GM21529 (cell line): ENCODE data around the gene ADAD2.

Experiments used
- ATAC-seq: cut with Tn5 transposase; IDR thresholded peaks from one replicate; pipeline ENCODE4 v1.9.1; 2021; ENCODE audit not compliant: unreplicated experiment

Gene ADAD2

GRCh38 chr16:84190731-84191388 lies at the start of gene ADAD2:
TSS of gene ADAD2 (plus strand) at chr16:84191157. CDS start at chr16:84191231, 74 bp downstream.
- no peak for ATAC-seq

- no peak for ATAC-seq
Measured at GRCh38 chr16:84143081-84143480, 47.9 kb upstream of the ADAD2 start.

GRCh38 chr16:84143784-84144199 lies 47.2 kb upstream of the ADAD2 start:
- ATAC-seq: no peak

- ATAC-seq: no peak
Measured at GRCh38 chr16:84144209-84144858, 46.6 kb upstream of the ADAD2 start.

GRCh38 chr16:84144859-84145639 lies 45.9 kb upstream of the ADAD2 start, which contains the start of the genes DNAAF1 and HSDL1:
TSS of gene DNAAF1 (plus strand) at chr16:84145308. CDS start at chr16:84145441, 133 bp downstream.
TSS of gene HSDL1 (minus strand) at chr16:84145177. CDS start at chr16:84131321, 13,856 bp downstream.
- peak; percentile 85 for ATAC-seq

GRCh38 chr16:84150926-84151325 lies 40.0 kb upstream of the ADAD2 start:
- ATAC-seq: no peak

- ATAC-seq: no peak
Measured at GRCh38 chr16:84153660-84154214, 37.2 kb upstream of the ADAD2 start.

- no peak for ATAC-seq
Measured at GRCh38 chr16:84155226-84155625, 35.7 kb upstream of the ADAD2 start.

GRCh38 chr16:84155771-84156170 lies 35.2 kb upstream of the ADAD2 start:
- no peak for ATAC-seq

- no peak for ATAC-seq
Measured at GRCh38 chr16:84156342-84156784, 34.6 kb upstream of the ADAD2 start.

GRCh38 chr16:84159007-84159406 lies 31.9 kb upstream of the ADAD2 start:
- ATAC-seq: no peak

GRCh38 chr16:84159800-84160199 lies 31.2 kb upstream of the ADAD2 start:
- ATAC-seq: no peak

GRCh38 chr16:84161037-84161436 lies 29.9 kb upstream of the ADAD2 start:
- ATAC-seq: no peak

- ATAC-seq: no peak
Measured at GRCh38 chr16:84161801-84162200, 29.2 kb upstream of the ADAD2 start.

GRCh38 chr16:84165746-84166145 lies 25.2 kb upstream of the ADAD2 start:
- ATAC-seq: no peak

- ATAC-seq: no peak
Measured at GRCh38 chr16:84166796-84167695, 23.9 kb upstream of the ADAD2 start.

- no peak for ATAC-seq
Measured at GRCh38 chr16:84169765-84170310, 21.1 kb upstream of the ADAD2 start.

- ATAC-seq: no peak
Measured at GRCh38 chr16:84174396-84174795, 16.6 kb upstream of the ADAD2 start.

GRCh38 chr16:84175350-84176081 lies 15.4 kb upstream of the ADAD2 start:
- ATAC-seq: peak; percentile 68
